GM21825 (cell line): ENCODE measurements around the gene CPNE2.
A peak's percentile ranks its signal among the peaks of the same experiment; 100 is the strongest.
"Not testable (repeated sequence)": the region's sequence is repeated elsewhere in the genome, so short reads cannot be mapped to it uniquely, and the experiment has no call there.

Source experiments
- ATAC-seq: cut with Tn5 transposase; IDR thresholded peaks from one replicate; pipeline ENCODE4 v1.9.1; 2021; ENCODE audit warnings: mild to moderate bottlenecking, moderate library complexity; ENCODE audit not compliant: unreplicated experiment

CPNE2 gene

GRCh38 chr16:57069053-57069452, 23.3 kb upstream of the CPNE2 start:
- no peak for ATAC-seq

GRCh38 chr16:57069635-57070370, 22.6 kb upstream of the CPNE2 start:
- no peak for ATAC-seq

GRCh38 chr16:57070424-57070823, 22.0 kb upstream of the CPNE2 start:
- no peak for ATAC-seq

GRCh38 chr16:57071081-57071732, 21.2 kb upstream of the CPNE2 start:
- not testable (repeated sequence) for ATAC-seq

GRCh38 chr16:57071831-57072582, 20.4 kb upstream of the CPNE2 start:
- no peak for ATAC-seq

- ATAC-seq: no peak
Measured at GRCh38 chr16:57072616-57073275, 19.6 kb upstream of the CPNE2 start.

- no peak for ATAC-seq
Measured at GRCh38 chr16:57077714-57078113, 14.7 kb upstream of the CPNE2 start.

- ATAC-seq: no peak
Measured at GRCh38 chr16:57081744-57082143, 10.6 kb upstream of the CPNE2 start.

GRCh38 chr16:57082664-57083063, 9.7 kb upstream of the CPNE2 start:
- no peak for ATAC-seq

- no peak for ATAC-seq
Measured at GRCh38 chr16:57083485-57084126, 8.8 kb upstream of the CPNE2 start.

GRCh38 chr16:57084257-57084770, 8.1 kb upstream of the CPNE2 start:
- ATAC-seq: no peak

GRCh38 chr16:57084996-57085395, 7.4 kb upstream of the CPNE2 start:
- no peak for ATAC-seq

GRCh38 chr16:57087003-57087402, 5.4 kb upstream of the CPNE2 start:
- no peak for ATAC-seq

GRCh38 chr16:57089406-57089805, 3.0 kb upstream of the CPNE2 start:
- ATAC-seq: no peak

- ATAC-seq: no peak
Measured at GRCh38 chr16:57091200-57091974, 996 bp upstream of the CPNE2 start.

- ATAC-seq: peak; percentile 28
Measured at GRCh38 chr16:57092786-57093411, 516 bp downstream of the CPNE2 start.

- ATAC-seq: no peak
Measured at GRCh38 chr16:57093666-57094564, 1.5 kb downstream of the CPNE2 start.

GRCh38 chr16:57094911-57095310, 2.5 kb downstream of the CPNE2 start:
- ATAC-seq: no peak
